Upper lobe of left lung (tissue), 6 donors: ENCODE data around the gene RBP3. TPM values are rescaled to one million over a fixed set of nuclear protein-coding genes. Genes with fewer than 3 reads are reported as not detected.

ENCODE experiments used
- ATAC-seq, 2 donors: fragments of 200-7000 bp; cut with Tn5 transposase; one replicate each; pipeline ENCODE4 v1.9.1; 2022; ENCODE audit warnings: mild to moderate bottlenecking in 2 of 2, moderate library complexity in 2 of 2; ENCODE audit not compliant: low FRiP score in 2 of 2
- DNase-seq, 2 donors: peaks; one replicate each; pipeline ENCODE4 v3.0.0-alpha.2; 2019 to 2020
- H3K27ac ChIP-seq, 4 donors: fragments of 200-600 bp; sonication (generic); one replicate each; pipeline ENCODE4 v1.5.1; 2016 to 2019
- H3K27me3 ChIP-seq, 4 donors: fragments of 200-600 bp; sonication (generic); one replicate each; pipeline ENCODE4 v1.5.1; 2017 to 2019
- H3K36me3 ChIP-seq, 4 donors: fragments of 200-600 bp; sonication (generic); one replicate each; pipeline ENCODE4 v1.5.1; 2016 to 2019
- H3K4me1 ChIP-seq, 4 donors: fragments of 200-600 bp; sonication (generic); one replicate each; pipeline ENCODE4 v1.5.1; 2018 to 2019
- H3K4me3 ChIP-seq, 4 donors: fragments of 200-600 bp; sonication (generic); one replicate each; pipeline ENCODE4 v1.5.1; 2017 to 2019; ENCODE audit warnings: mild to moderate bottlenecking in 2 of 4, moderate library complexity in 1 of 4
- H3K9me3 ChIP-seq, 4 donors: fragments of 200-600 bp; sonication (generic); one replicate each; pipeline ENCODE4 v1.5.1; 2018 to 2019
- CTCF ChIP-seq, 6 experiments: fragments of 450-650 bp in 4 of 6; fragments of 200-600 bp in 2 of 6; sonication (generic) in 2 of 6; IDR thresholded peaks; one replicate each; pipeline ENCODE4 v1.5.1; 2016 to 2019; ENCODE audit warnings: antibody characterized with exemption in 6 of 6
- EP300 ChIP-seq, 4 donors: sonication (generic); formaldehyde crosslinking; IDR thresholded peaks; one replicate each; pipeline ENCODE4 v1.5.1; 2017; ENCODE audit warnings: antibody characterized with exemption in 4 of 4, control low read depth in 2 of 4
- POLR2A ChIP-seq, 4 donors: fragments of 450-650 bp; IDR thresholded peaks; one replicate each; pipeline ENCODE4 v1.5.1; 2016 to 2017; ENCODE audit warnings: antibody characterized with exemption in 4 of 4, mild to moderate bottlenecking in 2 of 4
- POLR2AphosphoS5 ChIP-seq, 2 donors: sonication (generic); formaldehyde crosslinking; IDR thresholded peaks; one replicate each; pipeline ENCODE4 v1.5.1; 2017; ENCODE audit warnings: antibody characterized with exemption in 2 of 2
- WGBS, 2 donors: methylation state at CpG; one replicate each; pipeline ENCODE4 v1.1.5; 2017 to 2018; 5-methylcytosine and 5-hydroxymethylcytosine counted together
- total RNA-seq, 6 donors: library from RNA; depleted of rRNA in 4 of 6; stranded (reverse); fragments of >200 nt in 4 of 6; gene quantifications; one replicate each; pipeline versions ENCODE4 v1.1.0 to v1.2.1, GENCODE V29; 2016 to 2021
- donor health status: DM: no; HTN: no; CAD: no; lungs with moderate emphysema.
- donor health status: DM: no; HTN: yes; CAD: no; lungs with severe emphysema.

RBP3 gene
- total RNA-seq, 6 donors from 2014 or later, result not detected

GRCh38 chr10:47301833-47302232 lies 46.3 kb upstream of the RBP3 start:
- 64 to 83% methylated on average over 2 of the region's 2 CpGs for WGBS, 2 donors
- no peaks in the 10 kb centered on the region for H3K9me3 ChIP-seq
- DNase-seq, result no peak

GRCh38 chr10:47303105-47303504 lies 45.1 kb upstream of the RBP3 start:
- H3K4me1 ChIP-seq, result peaks cover 0 to 12% (median 6%) of the 10 kb centered on the region in 4 donors

More at GRCh38 chr10:47301833-47302232, 46.3 kb upstream of the RBP3 start:
- TF ChIP-seq EP300 (IDR thresholded peaks at IDR 0.05) (no peak), POLR2A (IDR thresholded peaks at IDR 0.05) (no peak), CTCF (IDR thresholded peaks at IDR 0.05) (no peak), POLR2AphosphoS5 (IDR thresholded peaks at IDR 0.05) (no peak)
- H3K27me3 ChIP-seq, result peaks cover 0 to 14% (median 5%) of the 10 kb centered on the region in 4 donors
- peaks cover 0 to 12% (median 6%) of the 10 kb centered on the region in 4 donors for H3K4me1 ChIP-seq
- ATAC-seq, result no peak
- no peaks in the 10 kb centered on the region for H3K36me3 ChIP-seq
- H3K4me3 ChIP-seq, result peak overlapping the region in 2 of 4 donors; percentile 48 to 53
- no peak overlapping the region for H3K27ac ChIP-seq

GRCh38 chr10:47303866-47304265 lies 44.3 kb upstream of the RBP3 start:
- Histone ChIP-seq H3K9me3 (no peaks in the 10 kb centered on the region), H3K27ac (no peak overlapping the region), H3K4me1 (peaks cover 0 to 12% (median 6%) of the 10 kb centered on the region in 4 donors), H3K36me3 (no peaks in the 10 kb centered on the region), H3K27me3 (peaks cover 0 to 14% (median 5%) of the 10 kb centered on the region in 4 donors), H3K4me3 (no peak overlapping the region)
- DNase-seq (no peak), ATAC-seq (no peak)
- TF ChIP-seq POLR2AphosphoS5 (IDR thresholded peaks at IDR 0.05) (no peak), CTCF (IDR thresholded peaks at IDR 0.05) (no peak), EP300 (IDR thresholded peaks at IDR 0.05) (no peak), POLR2A (IDR thresholded peaks at IDR 0.05) (no peak)
- WGBS, 2 donors, result 82 to 85% methylated on average over 4 to 6 of the region's 6 CpGs

More at GRCh38 chr10:47303105-47303504, 45.1 kb upstream of the RBP3 start:
- no peak for TF ChIP-seq CTCF (IDR thresholded peaks at IDR 0.05)
- TF ChIP-seq POLR2AphosphoS5 (IDR thresholded peaks at IDR 0.05), result no peak
- no peak for TF ChIP-seq POLR2A (IDR thresholded peaks at IDR 0.05)
- Histone ChIP-seq H3K27ac (no peak overlapping the region), H3K9me3 (no peaks in the 10 kb centered on the region), H3K36me3 (no peaks in the 10 kb centered on the region), H3K4me3 (no peak overlapping the region), H3K27me3 (peaks cover 0 to 14% (median 5%) of the 10 kb centered on the region in 4 donors)
- WGBS, 2 donors, result 71 to 93% methylated on average over 7 of the region's 7 CpGs
- DNase-seq, result peak in 1 of 2 donors; percentile 47
- ATAC-seq, result no peak

GRCh38 chr10:47305566-47305965 lies 42.6 kb upstream of the RBP3 start:
- H3K4me1 ChIP-seq, result peaks cover 0 to 4% (median 2%) of the 10 kb centered on the region in 4 donors
- TF ChIP-seq CTCF (IDR thresholded peaks at IDR 0.05) (no peak), POLR2AphosphoS5 (IDR thresholded peaks at IDR 0.05) (no peak), EP300 (IDR thresholded peaks at IDR 0.05) (no peak), POLR2A (IDR thresholded peaks at IDR 0.05) (no peak)
- DNase-seq, result no peak
- no peaks in the 10 kb centered on the region for H3K36me3 ChIP-seq
- H3K27ac ChIP-seq, result no peak overlapping the region
- H3K27me3 ChIP-seq, result peaks cover 0 to 5% (median 1%) of the 10 kb centered on the region in 4 donors
- H3K4me3 ChIP-seq, result no peak overlapping the region
- 57 to 60% methylated on average over 2 of the region's 2 CpGs for WGBS, 2 donors
- ATAC-seq, result no peak
- no peaks in the 10 kb centered on the region for H3K9me3 ChIP-seq
